RWPE1 (cell line): ENCODE measurements around the gene TUT1.

ENCODE experiments used
- CTCF ChIA-PET: fragments of 350-600 bp; sonication (Branson Sonifier 250); formaldehyde crosslinking; extraction: SDS; loops from one replicate; lab custom pipeline; 2021; lab: Yijun Ruan, JAX
- POLR2A ChIA-PET: fragments of 400-600 bp; formaldehyde crosslinking; extraction: SDS; loops from one replicate; lab custom pipeline; 2020; ENCODE audit warnings: antibody characterized with exemption; ENCODE audit not compliant: low non-redundant PET; lab: Yijun Ruan, JAX
- DNase-seq: peaks from one replicate; pipeline ENCODE4 v3.0.0; 2012; ENCODE audit warnings: low spot score
- H3K27ac ChIP-seq: fragments of 450-650 bp; 2 replicates; pipeline ENCODE4 v1.5.1; 2017
- TF ChIP-seq, protein P1 (sequence below): fragments of 450-650 bp; conservative IDR thresholded peaks from 2 replicates; pipeline ENCODE4 v1.5.1; 2017; ENCODE audit warnings: low read depth, mild to moderate bottlenecking

The TUT1 gene

GRCh38 chr11:62605467-62605866 is 14.1 kb upstream of the TUT1 start:
- ChIA-PET CTCF (interaction anchor here (0.6 kb wide), 1 partner anchor 155 kb away, joined by 3 read pairs; no protein-coding TSS in a partner anchor), POLR2A (no interaction called here)
- TF ChIP-seq, protein P1, sequence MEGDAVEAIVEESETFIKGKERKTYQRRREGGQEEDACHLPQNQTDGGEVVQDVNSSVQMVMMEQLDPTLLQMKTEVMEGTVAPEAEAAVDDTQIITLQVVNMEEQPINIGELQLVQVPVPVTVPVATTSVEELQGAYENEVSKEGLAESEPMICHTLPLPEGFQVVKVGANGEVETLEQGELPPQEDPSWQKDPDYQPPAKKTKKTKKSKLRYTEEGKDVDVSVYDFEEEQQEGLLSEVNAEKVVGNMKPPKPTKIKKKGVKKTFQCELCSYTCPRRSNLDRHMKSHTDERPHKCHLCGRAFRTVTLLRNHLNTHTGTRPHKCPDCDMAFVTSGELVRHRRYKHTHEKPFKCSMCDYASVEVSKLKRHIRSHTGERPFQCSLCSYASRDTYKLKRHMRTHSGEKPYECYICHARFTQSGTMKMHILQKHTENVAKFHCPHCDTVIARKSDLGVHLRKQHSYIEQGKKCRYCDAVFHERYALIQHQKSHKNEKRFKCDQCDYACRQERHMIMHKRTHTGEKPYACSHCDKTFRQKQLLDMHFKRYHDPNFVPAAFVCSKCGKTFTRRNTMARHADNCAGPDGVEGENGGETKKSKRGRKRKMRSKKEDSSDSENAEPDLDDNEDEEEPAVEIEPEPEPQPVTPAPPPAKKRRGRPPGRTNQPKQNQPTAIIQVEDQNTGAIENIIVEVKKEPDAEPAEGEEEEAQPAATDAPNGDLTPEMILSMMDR, result no peak
- no peak for DNase-seq
- H3K27ac ChIP-seq, result peak overlapping the region; percentile 98

DNA sequence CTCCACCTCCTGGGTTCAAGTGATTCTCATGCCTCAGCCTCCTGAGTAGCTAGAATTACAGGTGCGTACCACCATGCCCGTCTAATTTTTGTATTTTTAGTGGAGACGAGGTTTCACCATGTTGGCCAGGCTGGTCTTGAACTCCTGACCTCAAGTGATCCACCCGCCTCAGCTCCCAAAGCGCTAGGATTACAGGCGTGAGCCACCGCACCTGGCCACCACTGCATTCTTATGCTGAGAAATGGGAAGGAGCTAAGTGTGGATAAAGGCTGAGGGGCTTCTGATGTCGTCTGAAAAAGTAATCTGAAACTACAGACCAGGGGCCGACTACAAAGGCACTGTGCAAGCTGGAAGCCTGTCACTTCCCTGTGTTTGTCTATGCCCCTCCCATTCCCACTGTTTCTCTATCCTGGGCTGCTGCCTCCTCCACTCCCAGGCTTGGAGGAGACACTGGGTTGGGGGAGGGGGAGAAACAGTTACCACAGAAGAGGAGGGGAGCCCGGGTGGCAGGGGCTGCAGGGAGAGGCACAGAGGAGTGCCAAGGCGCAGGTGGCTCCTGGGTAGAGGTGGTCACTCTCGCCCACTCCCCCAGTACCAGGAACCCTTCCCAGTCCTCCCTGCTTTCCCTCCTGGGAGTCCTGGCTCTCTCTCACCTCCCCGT is 13.3 kb upstream of the TUT1 start:
- POLR2A ChIA-PET, result no interaction called here
- TF ChIP-seq, protein P1, result no peak
- peak overlapping the region; percentile 98 for H3K27ac ChIP-seq

DNA sequence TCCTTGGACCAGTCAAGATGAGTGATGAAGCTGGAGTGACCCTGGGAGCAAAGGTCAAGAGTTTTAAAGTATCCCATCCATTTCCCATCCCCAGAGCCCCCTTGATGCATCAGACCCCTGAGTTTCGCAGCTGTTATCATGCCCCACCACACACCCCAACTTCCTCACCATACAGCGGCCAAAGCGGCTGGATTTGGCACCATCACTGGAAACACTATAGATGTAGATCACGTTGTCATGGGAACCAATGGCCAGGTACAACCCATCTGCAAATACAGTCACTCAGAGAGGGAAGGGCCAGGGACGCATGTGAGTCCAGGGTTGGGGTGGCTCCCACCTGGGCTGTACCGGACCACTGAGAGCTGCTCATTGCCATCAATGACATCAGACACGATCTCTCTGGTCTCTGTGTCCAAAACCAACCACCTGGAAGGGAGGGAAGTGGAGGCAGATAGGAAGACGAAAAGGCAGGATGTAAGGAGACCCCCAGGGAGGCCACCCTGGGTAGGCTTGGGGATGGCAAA is 12.5 kb upstream of the TUT1 start:
- ChIA-PET CTCF (no interaction called here), POLR2A (no interaction called here)
- TF ChIP-seq, protein P1, result no peak

More for the DNA sequence above, 13.3 kb upstream of the TUT1 start:
- CTCF ChIA-PET, result no interaction called here
- DNase-seq, result no peak

DNA sequence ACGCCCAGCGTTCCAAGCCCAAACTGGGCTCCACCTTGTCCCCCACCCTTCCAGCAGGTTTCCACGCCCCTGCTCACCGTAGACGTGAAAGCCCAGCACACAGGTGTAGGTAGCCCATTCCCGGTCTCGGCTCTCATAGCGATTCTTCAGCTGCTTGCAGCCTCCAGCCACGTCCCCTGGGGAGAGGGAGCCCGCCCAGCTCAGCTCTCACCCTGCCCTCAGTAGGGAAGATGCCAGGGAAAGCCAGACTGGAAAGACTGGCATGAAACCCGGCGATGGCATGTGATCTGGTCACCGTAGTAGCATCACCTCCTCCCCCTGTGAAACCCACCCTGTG is 11.7 kb upstream of the TUT1 start:
- no peak for DNase-seq
- ChIA-PET CTCF (interaction anchor here (0.9 to 1.0 kb wide), 2 partner anchors 9 to 33 kb away, joined by 3 read pairs; no protein-coding TSS in a partner anchor), POLR2A (interaction anchor here (0.9 kb wide), 1 partner anchor 11 kb away, joined by 3 read pairs; no protein-coding TSS in a partner anchor)
- H3K27ac ChIP-seq, result peak overlapping the region; percentile 98
- TF ChIP-seq, protein P1, result no peak

More for the DNA sequence above, 12.5 kb upstream of the TUT1 start:
- DNase-seq, result no peak
- H3K27ac ChIP-seq, result peak overlapping the region; percentile 98

DNA sequence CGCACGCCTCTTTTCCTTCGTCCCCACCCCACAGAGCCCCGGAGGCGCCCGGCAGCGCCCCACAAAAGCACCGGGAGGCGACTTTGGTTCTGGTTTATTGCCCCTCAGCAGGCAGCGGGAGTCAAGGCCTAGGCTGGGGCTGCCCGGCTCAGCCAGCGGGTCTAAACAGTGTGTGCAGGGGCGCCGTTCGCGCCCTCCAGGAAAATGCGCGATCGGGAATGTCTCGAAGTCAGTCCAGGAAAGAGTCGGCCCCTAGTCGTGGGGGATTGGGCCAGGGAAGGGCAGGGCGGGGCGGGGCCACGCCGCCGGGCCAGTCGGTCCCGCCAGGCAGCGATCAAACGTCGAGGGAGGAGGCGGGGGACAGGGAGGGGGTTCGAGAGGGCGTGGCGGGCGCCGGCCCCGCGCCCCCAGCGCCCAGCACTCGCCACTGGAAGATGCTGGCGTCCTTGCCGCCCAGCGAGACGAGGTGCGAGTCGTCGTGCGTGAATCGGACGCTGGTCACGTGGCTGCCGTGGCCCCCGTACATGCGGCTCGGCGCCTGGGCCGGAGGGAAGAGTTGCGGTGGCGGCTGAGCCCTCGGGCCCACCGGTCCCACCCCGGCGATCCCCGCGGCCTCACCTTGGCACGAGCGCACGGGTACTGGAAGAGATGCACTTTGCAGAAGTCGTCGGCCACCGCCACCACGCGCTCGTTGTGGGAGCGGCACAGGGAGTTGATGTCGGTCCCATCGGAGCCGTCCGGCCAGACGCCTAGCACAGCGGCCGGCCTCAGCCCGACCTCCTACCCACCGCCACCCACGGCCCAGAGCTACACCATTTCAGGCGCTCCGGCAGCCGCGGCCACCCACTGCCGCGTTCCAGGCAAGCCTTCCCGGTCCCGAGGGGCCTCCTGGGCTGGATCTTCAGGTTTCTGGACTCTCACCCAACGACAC is 11.1 kb upstream of the TUT1 start:
- CTCF ChIA-PET, result interaction anchor here (0.6 to 1.0 kb wide), 3 partner anchors 9 to 283 kb away, joined by 3 to 5 read pairs (median 3); no protein-coding TSS in a partner anchor
- DNase-seq, result peak; percentile 79
- TF ChIP-seq, protein P1, result peak; percentile 25
- peak overlapping the region; percentile 98 for H3K27ac ChIP-seq
- POLR2A ChIA-PET, result interaction anchor here (0.5 to 2.3 kb wide), 6 partner anchors 10 to 195 kb away, joined by 3 to 24 read pairs (median 6); partner anchors contain the start of genes B3GAT3, C11orf98, CSKMT and TUT1
